HG02623 (cell line): ENCODE results near the gene RPS29.
"Not testable (repeated sequence)": the region's sequence is repeated elsewhere in the genome, so short reads cannot be mapped to it uniquely, and the experiment has no call there.

ENCODE experiments used
- ATAC-seq: cut with Tn5 transposase; IDR thresholded peaks from one replicate; pipeline ENCODE4 v1.9.1; 2021; ENCODE audit warnings: moderate library complexity; ENCODE audit not compliant: unreplicated experiment

Gene RPS29

DNA sequence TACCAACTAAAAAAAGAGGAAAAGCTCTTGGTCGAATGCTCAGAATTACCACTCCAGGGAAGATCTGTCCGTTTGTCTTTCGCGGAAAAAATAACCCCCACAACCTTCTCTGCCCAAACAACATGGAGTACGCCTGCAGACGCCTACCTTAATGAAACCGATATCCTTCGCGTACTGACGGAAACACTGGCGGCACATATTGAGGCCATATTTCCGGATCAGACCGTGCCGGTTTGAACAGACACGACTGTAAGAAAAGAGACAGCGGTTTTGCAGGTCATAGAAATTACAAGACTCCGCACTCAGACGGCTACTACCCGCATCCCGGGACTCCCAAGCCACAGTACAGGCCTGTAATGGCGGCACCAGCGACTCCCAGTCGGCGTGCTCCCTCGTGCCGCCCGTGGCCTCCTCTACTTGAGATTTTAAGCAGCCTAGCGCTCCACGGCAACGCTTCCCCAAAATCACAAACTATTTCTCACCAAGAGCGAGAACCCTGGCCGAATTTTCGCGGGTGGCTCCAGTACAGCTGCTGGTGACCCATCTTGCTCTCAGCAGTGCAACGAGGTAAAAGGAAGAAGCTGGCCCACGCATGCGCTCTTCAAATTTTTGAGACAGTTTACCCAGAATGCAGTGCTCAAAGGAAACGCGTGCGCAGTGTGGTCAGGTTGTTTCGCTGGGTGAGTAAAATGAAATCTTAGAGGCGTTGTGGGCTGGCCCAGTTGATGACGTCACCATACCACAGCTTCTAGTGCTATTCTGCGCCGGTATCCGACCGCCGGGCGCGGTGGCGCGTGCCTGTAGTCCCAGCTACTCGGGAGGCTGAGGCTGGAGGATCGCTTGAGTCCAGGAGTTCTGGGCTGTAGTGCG lies at the start of gene RPS29:
Gene RPS29 (minus strand): TSS at position 578 of the 870 bp plus-strand sequence. CDS start 34 bp downstream, at position 544.
- ATAC-seq, result peak; percentile 86

DNA sequence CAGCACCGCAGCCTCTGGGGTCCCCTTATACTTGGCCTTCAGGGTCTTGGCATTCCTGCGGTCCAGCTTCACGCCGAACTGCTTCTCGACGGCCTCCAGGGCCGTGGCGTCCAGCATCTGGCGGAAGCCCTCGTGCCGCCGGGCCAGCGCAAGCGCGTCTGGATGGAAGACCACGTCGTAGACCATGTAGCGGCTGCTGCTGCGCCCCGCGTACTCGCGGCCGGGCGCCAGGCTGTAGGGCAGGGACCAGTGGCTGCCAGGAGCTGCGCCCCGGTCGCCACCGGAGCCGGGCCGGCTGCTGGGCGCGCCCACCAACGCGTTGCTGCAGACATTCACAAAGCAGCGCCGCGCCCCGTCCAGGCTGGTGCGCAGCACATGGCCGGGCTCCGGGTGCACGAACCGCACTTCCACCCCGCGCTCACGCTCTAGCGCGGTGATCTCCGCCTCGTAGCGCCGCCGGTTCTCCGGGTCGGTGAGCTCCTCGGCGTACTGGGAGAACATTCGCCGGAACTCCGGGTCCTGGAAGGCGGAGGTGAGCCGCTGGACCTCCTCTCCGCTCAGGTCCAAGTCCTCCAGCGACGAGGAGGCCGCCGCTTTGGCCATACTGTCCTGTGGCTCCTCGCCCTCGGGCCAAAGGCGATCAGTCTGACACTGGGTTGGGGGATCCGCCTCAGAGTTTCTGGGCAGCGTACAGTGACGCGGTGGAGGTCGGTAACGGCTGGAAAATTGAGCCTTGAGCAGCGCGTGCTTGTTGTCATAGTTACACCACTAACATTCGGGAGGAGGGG lies 48.6 kb upstream of the RPS29 start, which contains the start of gene DNAAF2:
Gene DNAAF2 (minus strand): TSS at position 698 of the 788 bp plus-strand sequence. CDS start 95 bp downstream, at position 603.
- peak; percentile 21 for ATAC-seq

DNA sequence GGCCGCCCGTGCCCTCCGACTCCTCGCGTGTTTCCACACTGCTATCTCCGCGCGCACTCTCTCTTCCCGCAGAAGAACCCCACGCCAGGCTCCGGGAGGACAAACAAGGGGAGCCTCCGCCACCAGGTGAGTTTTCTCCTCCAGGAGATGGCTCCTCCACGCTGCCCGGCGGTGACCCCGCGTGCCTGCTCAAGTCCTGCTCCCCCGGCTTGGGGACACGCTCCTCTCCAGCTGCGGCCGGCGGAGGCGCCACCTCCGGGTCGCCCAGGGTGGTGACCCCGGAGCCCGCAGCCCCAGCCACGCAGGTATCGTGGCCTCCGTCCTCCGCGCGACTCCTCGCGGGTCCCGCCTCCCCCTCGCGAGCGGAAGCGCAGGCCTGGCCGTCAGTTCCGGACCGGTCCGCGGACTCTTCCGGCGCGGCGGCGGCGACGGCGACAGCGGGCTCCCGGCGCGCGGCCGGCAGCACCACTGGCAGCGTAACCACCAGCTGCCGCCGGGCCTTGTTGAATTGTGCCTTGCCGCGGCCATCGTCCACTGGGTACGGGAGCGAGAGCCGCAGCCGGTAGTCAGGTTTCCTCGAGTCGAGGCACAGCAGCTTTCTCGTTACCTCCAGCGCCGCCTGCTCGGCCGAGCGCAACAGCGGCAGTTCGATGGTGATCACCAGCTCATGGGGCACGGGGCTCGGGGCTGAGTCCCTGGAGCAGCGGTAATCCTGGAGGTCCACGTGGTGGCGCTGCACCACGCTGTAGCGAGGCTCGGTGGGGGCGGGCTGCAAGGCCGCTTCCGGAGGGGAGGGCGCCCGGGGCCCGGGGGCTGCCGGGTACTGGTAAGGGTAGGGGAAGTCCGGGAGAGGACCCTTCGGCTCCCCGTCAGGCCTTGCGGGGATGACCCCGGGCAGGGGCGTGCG lies 47.7 kb upstream of the RPS29 start:
- peak; percentile 72 for ATAC-seq

DNA sequence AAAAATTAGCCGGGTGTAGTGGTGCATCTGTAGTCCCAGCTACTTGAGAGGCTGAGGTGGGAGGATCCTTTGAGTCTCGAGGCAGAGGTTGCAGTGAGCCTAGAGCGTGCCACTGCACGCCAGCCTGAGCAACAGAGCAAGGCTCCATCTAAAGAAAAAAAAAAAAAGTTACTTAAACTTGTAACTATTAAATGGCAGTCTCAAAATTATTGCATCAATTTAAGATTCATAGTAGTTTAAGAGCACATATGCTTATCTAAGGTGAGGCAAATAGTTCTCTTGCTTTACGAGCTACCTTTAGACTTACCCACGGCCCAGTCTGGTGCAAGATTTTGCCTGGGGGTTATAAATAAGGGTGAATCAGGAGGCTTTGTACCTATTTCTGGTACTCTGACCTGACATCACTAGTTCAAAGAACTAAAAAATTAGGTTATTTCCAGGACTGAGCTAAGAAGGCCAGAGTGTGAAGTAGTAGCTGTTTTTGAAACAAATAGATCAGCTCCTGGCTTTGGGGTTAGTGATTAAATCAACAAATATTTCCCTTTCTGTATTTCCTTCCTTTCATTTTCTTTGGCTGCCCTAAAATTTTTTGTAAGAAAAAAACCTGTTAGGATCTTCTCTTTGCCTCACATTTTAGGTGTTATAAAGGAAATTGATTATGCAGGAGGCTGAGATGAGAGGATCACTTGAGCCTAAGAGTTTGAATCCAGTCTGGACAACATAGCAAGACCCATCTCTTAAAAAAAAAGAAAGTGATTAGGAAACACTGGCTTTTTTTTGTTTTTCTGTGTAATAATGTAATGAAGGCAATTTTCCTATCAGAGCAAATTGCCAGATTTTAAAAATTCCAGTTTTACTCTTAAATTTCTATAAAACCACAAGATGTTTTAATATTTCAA lies 38.0 kb upstream of the RPS29 start:
- no peak for ATAC-seq

DNA sequence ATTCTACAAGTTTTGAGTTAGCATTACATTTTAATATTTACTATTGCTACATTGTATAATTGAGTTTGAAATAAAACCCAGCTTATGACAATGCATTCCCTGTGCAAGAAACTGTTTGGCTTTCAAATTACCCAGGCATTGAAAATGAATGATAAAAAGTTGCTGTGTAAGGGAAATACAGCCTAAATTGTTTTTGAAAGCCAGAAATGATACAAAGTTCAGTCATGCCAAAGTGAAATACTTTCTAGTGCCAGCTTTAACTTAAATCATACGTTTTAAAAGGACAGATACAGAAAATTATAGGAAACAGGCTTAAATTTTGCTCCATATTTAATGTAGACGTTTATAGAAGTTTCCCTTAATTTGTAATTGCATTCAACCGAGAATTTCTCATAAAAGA lies 37.2 kb upstream of the RPS29 start:
- no peak for ATAC-seq

DNA sequence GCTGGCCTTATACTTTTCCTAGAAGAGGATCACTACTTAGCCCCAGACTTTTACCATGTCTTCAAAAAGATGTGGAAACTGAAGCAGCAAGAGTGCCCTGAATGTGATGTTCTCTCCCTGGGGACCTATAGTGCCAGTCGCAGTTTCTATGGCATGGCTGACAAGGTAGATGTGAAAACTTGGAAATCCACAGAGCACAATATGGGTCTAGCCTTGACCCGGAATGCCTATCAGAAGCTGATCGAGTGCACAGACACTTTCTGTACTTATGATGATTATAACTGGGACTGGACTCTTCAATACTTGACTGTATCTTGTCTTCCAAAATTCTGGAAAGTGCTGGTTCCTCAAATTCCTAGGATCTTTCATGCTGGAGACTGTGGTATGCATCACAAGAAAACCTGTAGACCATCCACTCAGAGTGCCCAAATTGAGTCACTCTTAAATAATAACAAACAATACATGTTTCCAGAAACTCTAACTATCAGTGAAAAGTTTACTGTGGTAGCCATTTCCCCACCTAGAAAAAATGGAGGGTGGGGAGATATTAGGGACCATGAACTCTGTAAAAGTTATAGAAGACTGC lies 35.9 kb upstream of the RPS29 start:
- no peak for ATAC-seq

DNA sequence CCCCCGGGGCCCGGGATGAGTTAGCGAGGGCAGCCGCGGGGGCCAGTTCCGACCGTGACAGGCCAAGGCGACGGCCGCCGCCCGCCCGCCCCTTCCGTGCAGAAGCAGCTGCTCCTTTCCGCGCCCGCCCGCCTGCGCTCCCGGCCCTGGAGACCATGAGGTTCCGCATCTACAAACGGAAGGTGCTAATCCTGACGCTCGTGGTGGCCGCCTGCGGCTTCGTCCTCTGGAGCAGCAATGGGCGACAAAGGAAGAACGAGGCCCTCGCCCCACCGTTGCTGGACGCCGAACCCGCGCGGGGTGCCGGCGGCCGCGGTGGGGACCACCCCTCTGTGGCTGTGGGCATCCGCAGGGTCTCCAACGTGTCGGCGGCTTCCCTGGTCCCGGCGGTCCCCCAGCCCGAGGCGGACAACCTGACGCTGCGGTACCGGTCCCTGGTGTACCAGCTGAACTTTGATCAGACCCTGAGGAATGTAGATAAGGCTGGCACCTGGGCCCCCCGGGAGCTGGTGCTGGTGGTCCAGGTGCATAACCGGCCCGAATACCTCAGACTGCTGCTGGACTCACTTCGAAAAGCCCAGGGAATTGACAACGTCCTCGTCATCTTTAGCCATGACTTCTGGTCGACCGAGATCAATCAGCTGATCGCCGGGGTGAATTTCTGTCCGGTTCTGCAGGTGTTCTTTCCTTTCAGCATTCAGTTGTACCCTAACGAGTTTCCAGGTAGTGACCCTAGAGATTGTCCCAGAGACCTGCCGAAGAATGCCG lies 35.1 kb upstream of the RPS29 start:
- peak; percentile 15 for ATAC-seq

DNA sequence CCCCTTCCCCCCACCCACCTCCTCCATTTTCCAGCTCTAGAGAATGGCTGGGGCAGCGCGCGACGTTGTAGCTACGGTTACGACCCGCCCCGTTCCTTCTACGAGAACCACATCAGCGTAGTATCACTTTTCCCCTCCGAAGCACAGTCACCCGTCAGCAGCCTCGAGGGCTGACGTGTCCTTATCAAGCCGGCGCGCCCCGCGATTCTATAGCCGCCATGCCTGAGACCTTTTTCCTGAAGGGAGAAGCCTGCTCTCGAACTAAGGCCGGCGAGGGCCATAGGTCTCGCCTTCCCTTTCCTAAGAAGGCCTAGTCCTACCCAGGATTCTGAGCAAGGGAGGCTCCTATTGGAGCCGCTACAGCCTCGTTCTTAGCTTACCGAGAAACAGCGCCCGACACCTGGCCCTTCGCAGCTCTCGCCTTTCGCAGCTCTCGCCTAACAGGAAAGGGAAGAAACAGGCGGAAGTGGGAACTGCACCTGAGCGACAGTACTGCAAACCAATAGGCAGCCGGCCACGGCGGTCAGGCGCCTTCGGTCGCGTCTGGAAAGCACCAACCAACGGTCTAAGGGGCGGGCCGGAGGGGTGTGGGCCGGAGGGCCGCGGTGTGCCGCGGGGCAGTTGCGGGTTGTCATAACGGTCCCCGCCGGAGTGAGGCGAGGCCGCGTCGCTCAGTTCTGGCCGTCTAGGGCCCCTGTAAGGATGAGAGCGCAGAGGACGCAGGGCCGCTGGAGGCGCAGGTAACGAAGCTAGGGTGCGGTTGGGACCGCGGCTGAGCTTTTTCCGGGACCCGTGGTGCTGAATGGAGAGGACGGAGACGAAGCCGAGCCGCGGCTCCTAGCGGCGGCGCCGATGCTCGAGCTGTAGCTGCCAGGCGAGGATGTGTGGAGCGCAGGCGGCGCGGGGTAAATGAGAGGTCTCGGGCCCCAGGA lies 34.3 kb upstream of the RPS29 start, which contains the start of the genes MGAT2 and RPL36AL:
Gene MGAT2 (plus strand): TSS at position 618 of the 932 bp plus-strand sequence. CDS start 470 bp downstream, outside the sequence.
Gene RPL36AL (minus strand): TSS at position 445 of the 932 bp plus-strand sequence. CDS start 1,522 bp downstream, outside the sequence.
- ATAC-seq, result peak; percentile 94

DNA sequence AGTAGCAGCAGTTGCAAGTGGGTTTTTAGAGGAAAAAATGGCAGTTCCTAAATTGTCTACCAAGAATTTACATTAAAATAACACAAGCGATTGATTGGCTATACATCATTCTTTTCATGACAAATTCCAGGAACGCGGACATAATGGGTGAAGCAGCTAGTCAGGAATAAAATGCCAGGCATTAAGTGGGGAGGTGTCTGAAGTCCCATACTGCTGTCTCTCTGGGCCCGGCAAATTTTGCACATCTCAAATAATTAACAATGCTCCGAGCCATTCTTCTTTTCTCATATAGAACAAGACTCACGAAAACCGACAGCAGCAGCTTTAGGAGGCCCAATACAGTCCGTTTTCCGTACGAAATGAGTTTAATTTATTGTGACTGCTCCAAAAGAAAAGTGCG lies 33.5 kb upstream of the RPS29 start:
- ATAC-seq, result no peak

DNA sequence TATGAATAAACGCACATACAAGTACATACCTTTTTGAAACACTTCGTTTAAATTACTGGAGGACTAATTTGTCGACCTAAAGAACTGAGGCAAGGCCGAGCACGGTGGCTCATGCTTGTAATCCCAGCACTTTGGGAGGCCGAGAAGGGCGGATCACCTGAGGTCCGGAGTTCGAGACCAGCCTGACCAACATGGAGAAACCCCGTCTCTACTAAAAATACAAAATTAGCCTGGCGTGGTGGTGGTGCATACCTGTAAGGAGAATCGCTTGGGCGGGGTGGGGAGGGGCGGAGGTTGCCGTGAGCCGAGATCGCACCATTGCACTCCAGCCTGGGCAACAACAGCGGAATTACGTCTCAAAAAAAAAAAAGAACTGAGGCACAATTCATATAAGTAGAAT lies 33.1 kb upstream of the RPS29 start:
- not testable (repeated sequence) for ATAC-seq

DNA sequence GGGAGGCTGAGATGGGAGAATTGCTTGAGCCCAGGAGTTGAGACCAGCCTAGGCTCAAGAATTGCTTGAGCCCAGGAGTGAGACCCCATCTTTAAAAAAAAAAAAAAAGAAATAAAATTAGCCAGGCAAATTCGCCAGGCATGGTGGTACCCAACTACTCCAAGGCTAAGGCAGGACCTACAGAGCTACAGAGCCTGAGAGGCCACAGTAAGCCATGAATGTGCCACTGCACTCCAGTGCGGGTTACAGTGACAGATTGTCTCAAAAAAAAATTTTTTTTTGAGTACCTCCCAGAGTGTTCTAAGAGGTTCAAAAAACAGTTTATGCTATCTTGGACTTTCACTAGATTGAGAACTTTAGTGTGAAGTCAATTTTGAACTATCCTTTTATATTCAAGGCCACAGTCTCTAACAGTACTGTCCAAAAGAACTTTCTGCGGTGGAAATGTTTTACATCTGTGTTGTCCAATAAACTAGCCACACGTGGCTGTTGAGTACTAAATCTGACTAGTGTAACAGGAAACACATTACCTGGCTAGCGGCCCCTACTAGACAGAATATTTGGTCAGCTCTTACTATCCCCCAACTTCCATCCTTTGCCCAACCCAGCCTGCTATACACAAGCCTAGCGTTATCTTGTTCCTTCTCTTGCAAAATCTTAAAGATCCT lies 31.8 kb upstream of the RPS29 start:
- ATAC-seq, result no peak

DNA sequence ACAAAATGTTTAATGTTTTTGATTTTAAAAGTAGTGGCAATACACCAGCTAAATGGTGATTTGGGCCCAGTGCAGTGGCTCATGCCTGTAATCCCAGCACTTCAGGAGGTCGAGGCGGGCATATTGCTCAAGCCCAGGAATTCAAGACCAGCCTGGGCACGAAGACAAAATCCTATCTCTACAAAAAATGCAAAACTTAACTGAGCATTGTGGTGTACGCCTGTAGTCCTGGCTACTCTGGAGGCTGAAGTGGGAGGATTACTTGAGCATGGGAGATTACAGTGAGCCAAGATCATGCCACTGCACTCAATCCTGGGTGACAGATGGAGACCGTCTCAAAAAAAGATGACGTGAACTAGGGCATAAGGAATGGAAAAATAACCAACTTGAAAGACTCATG lies 29.6 kb upstream of the RPS29 start:
- no peak for ATAC-seq

DNA sequence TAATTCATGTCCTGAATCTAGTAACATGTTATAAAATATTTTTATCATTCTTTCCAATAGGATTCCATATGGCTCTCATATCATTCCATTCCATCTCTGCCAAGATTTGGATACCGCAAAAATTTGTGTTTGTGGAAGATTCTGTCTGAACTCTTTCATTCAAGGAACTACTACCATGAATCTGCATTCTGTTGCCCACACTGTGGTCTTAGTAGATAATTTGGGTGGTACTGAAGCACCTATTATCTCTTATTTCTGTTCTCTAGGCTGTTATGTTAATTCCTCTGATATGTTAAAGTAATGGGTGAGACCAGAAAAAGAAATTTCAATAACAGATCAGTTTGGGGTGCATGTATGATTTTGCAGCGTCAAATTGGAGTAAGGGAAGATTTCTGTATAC lies 28.0 kb upstream of the RPS29 start:
- no peak for ATAC-seq

DNA sequence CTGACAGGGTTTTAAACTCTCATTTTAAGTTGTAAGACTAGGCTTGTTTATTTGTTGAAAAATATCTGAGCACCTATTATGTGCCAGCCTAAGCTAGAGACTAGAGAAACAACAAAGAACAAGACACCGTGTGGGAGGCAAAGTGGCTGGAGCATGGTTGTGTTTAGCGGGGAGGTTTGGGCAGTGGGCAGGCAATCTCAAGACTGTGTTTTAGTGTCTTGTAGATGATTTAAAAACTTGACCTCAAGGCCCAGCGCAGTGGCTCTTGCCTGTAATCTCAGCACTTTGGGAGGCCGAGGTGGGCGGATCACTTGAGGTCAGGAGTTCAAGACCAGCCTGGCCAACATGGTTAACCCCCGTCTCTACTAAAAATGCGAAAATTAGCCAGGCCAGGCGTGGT lies 26.5 kb upstream of the RPS29 start:
- no peak for ATAC-seq

DNA sequence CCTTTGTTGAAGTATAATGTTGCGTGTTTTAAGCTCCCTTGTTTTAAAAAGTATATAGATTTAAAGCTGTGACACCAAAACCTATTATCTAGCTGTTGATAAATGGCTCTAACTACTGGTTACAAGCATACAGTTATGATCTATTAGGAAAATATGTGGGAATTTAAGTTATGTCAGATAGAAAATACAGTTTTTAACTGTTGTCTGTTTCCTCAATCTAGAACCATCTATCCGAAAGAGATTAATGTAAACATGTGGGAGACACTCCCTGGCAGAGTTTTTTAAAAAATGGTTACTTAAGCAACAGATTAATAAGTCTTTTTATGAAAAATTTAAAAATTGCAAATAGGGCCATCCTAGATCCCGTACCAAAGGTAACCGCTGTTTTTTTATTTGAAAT lies 26.1 kb upstream of the RPS29 start:
- no peak for ATAC-seq

DNA sequence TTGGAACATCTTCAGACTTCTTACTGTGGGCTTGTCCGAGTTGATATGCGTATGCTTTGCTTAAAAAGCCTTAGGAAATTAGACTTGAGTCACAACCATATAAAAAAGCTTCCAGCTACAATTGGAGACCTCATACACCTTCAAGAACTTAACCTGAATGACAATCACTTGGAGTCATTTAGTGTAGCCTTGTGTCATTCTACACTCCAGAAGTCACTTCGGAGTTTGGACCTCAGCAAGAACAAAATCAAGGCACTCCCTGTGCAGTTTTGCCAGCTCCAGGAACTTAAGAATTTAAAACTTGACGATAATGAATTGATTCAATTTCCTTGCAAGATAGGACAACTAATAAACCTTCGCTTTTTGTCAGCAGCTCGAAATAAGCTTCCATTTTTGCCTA lies 21.4 kb upstream of the RPS29 start:
- no peak for ATAC-seq
